ENCODE measurements around the gene JAK2. TPM values are rescaled to one million over a fixed set of nuclear protein-coding genes. Genes with fewer than 3 reads are reported as not detected.
"Not testable (repeated sequence)": the region's sequence is repeated elsewhere in the genome, so short reads cannot be mapped to it uniquely, and the experiment has no call there.

The JAK2 gene
- polyA plus RNA-seq, 1 of the 3 experiments (the other 2 are of a cell fraction) = 1.3 TPM

DNA sequence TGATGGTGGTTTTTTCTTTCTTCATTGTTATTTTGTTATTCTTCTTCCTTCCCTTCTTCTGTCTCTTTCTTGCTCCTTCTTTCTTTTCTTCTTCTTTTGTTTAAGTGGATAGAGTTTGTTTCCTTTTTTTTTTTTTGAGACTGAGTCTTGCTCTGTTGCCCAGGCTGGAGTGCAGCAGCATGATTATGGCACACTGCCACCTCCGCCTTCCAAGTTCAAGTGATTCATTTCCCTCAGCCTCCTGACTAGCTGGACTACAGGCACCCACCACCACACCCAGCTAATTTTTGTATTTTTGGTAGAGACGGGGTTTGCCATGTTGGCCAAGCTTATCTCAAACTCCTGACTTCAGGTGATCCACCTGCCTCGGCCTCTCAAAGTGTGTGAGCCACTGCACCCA lies 40.3 kb downstream of the JAK2 start:
- POLR2A ChIA-PET = interaction anchor here (0.6 kb wide), 1 partner anchor 11 kb away, joined by 4 read pairs; no protein-coding TSS in a partner anchor

DNA sequence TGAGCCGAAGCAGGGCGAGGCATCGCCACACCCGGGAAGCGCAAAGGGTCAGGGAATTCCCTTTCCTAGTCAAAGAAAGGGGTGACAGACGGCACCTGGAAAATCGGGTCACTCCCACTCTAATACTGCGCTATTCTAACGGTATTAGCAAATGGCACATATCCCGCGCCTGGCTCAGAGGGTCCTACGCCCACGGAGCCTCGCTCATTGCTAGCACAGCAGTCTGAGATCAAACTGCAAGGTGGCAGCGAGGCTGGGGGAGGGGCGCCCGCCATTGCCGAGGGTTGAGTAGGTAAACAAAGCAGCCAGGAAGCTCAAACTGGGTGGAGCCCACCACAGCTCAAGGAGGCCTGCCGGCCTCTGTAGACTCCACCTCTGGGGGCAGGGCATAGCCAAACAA lies 46.9 kb downstream of the JAK2 start:
- H3K9ac ChIP-seq; H3K27me3 ChIP-seq (ENCODE audit: insufficient read depth); H3K4me3 ChIP-seq (ENCODE audit: low read depth in 2 of 2, low read length in 1 of 2); H3K9me3 ChIP-seq; H3F3A ChIP-seq (replicated peaks; ENCODE audit: insufficient read depth); H4K20me1 ChIP-seq (ENCODE audit: insufficient read depth); H3K4me2 ChIP-seq; H3K4me1 ChIP-seq (ENCODE audit: control insufficient read depth in 1 of 2, insufficient read depth in 2 of 2, low read depth in 1 of 2, low read length in 1 of 2); H3K9me2 ChIP-seq; CTCF ChIA-PET; DNase-seq; POLR2A ChIA-PET; H3K27ac ChIP-seq (ENCODE audit: low read depth in 2 of 2, low read length in 1 of 2); H2AFZ ChIP-seq (ENCODE audit: low read depth); H3K79me2 ChIP-seq (ENCODE audit: insufficient read depth): not testable (repeated sequence)
- H3K36me3 ChIP-seq (replicated peaks in 1 of 2; ENCODE audit: control insufficient read depth in 1 of 2, insufficient read depth in 2 of 2, low read length in 1 of 2) = peaks cover 7 to 20% of the 10 kb centered on the region in 2 experiments
- WGBS (ENCODE audit: low lambda C conversion rate) = 96% methylated on average over 18 of the region's 19 CpGs

More for the DNA sequence above, 40.3 kb downstream of the JAK2 start:
- H3K27ac ChIP-seq (ENCODE audit: low read depth in 2 of 2, low read length in 1 of 2) = no peak overlapping the region
- no peak overlapping the region for H3K4me3 ChIP-seq (ENCODE audit: low read depth in 2 of 2, low read length in 1 of 2)
- H3K36me3 ChIP-seq (replicated peaks in 1 of 2; ENCODE audit: control insufficient read depth in 1 of 2, insufficient read depth in 2 of 2, low read length in 1 of 2) = peaks cover 14 to 53% of the 10 kb centered on the region in 2 experiments
- peaks cover 20% of the 10 kb centered on the region for H3K79me2 ChIP-seq (ENCODE audit: insufficient read depth)
- no peak overlapping the region for H3K4me2 ChIP-seq
- H3K4me1 ChIP-seq (ENCODE audit: control insufficient read depth in 1 of 2, insufficient read depth in 2 of 2, low read depth in 1 of 2, low read length in 1 of 2) = no peaks in the 10 kb centered on the region
- WGBS (ENCODE audit: low lambda C conversion rate) = 96% methylated on average over 3 of the region's 3 CpGs
- no peaks in the 10 kb centered on the region for H3K9me3 ChIP-seq
- H2AFZ ChIP-seq (ENCODE audit: low read depth) = no peak overlapping the region
- H3K9me2 ChIP-seq = no peaks in the 10 kb centered on the region
- peaks cover 4% of the 10 kb centered on the region for H3F3A ChIP-seq (replicated peaks; ENCODE audit: insufficient read depth)
- no peak overlapping the region for H3K9ac ChIP-seq
- no peaks in the 10 kb centered on the region for H3K27me3 ChIP-seq (ENCODE audit: insufficient read depth)
- DNase-seq = no peak
- TF ChIP-seq, protein P1, sequence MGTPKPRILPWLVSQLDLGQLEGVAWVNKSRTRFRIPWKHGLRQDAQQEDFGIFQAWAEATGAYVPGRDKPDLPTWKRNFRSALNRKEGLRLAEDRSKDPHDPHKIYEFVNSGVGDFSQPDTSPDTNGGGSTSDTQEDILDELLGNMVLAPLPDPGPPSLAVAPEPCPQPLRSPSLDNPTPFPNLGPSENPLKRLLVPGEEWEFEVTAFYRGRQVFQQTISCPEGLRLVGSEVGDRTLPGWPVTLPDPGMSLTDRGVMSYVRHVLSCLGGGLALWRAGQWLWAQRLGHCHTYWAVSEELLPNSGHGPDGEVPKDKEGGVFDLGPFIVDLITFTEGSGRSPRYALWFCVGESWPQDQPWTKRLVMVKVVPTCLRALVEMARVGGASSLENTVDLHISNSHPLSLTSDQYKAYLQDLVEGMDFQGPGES (IDR thresholded peaks at IDR 0.05; ENCODE audit: low read depth, low read length) = no peak
- no peak for TF ChIP-seq TAF1 (IDR thresholded peaks at IDR 0.05; ENCODE audit: borderline replicate concordance, low read depth, low read length)
- TF ChIP-seq GATA2 (CRISPR knock-in tag; IDR thresholded peaks at IDR 0.05) = no peak
- no peak for TF ChIP-seq TEAD4 (IDR thresholded peaks at IDR 0.05; ENCODE audit: borderline replicate concordance, insufficient read depth)
- no peak for TF ChIP-seq NFIC (IDR thresholded peaks at IDR 0.05; ENCODE audit: borderline replicate concordance)
- TF ChIP-seq, protein P2, sequence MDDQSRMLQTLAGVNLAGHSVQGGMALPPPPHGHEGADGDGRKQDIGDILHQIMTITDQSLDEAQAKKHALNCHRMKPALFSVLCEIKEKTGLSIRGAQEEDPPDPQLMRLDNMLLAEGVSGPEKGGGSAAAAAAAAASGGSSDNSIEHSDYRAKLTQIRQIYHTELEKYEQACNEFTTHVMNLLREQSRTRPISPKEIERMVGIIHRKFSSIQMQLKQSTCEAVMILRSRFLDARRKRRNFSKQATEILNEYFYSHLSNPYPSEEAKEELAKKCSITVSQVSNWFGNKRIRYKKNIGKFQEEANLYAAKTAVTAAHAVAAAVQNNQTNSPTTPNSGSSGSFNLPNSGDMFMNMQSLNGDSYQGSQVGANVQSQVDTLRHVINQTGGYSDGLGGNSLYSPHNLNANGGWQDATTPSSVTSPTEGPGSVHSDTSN (IDR thresholded peaks at IDR 0.05) = no peak
- TF ChIP-seq CHD2 (IDR thresholded peaks at IDR 0.05; ENCODE audit: low read length, partially characterized antibody) = no peak
- no peak for TF ChIP-seq MXI1 (IDR thresholded peaks at IDR 0.05; ENCODE audit: low read depth, low read length)
- no peak for TF ChIP-seq EZH2phosphoT487 (IDR thresholded peaks at IDR 0.05; ENCODE audit: borderline replicate concordance, low read depth)
- TF ChIP-seq RXRA (IDR thresholded peaks at IDR 0.05; ENCODE audit: borderline replicate concordance, low read depth) = no peak
- TF ChIP-seq, protein P3, sequence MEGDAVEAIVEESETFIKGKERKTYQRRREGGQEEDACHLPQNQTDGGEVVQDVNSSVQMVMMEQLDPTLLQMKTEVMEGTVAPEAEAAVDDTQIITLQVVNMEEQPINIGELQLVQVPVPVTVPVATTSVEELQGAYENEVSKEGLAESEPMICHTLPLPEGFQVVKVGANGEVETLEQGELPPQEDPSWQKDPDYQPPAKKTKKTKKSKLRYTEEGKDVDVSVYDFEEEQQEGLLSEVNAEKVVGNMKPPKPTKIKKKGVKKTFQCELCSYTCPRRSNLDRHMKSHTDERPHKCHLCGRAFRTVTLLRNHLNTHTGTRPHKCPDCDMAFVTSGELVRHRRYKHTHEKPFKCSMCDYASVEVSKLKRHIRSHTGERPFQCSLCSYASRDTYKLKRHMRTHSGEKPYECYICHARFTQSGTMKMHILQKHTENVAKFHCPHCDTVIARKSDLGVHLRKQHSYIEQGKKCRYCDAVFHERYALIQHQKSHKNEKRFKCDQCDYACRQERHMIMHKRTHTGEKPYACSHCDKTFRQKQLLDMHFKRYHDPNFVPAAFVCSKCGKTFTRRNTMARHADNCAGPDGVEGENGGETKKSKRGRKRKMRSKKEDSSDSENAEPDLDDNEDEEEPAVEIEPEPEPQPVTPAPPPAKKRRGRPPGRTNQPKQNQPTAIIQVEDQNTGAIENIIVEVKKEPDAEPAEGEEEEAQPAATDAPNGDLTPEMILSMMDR (IDR thresholded peaks at IDR 0.05) = no peak
- H4K20me1 ChIP-seq (ENCODE audit: insufficient read depth) = no peaks in the 10 kb centered on the region
- CTCF ChIA-PET = interaction anchor here (1.1 kb wide), 1 partner anchor 263 kb away, joined by 4 read pairs; no protein-coding TSS in a partner anchor
